ENCODE data around the gene DENND1A.

Gene DENND1A

GRCh38 chr9:123848447-123849085 lies 81.4 kb downstream of the DENND1A start:
- no peaks in the 10 kb centered on the region for H3K27me3 ChIP-seq (ENCODE audit: insufficient read depth, insufficient read length)
- H3K9me3 ChIP-seq (ENCODE audit: insufficient read depth, low read length): peaks cover 50% of the 10 kb centered on the region
- TF ChIP-seq YY1 (IDR thresholded peaks at IDR 0.05; ENCODE audit: insufficient read depth, insufficient read length) (no peak), ZNF274 (IDR thresholded peaks at IDR 0.05; ENCODE audit: low read depth, low read length) (no peak), SUZ12 (IDR thresholded peaks at IDR 0.05; ENCODE audit: extremely low read depth, insufficient read depth, insufficient read length) (no peak)
- H3K36me3 ChIP-seq (ENCODE audit: insufficient read depth, insufficient read length, low read length): no peaks in the 10 kb centered on the region
- H3K4me1 ChIP-seq (ENCODE audit: insufficient read depth, insufficient read length): no peaks in the 10 kb centered on the region
- no peak for DNase-seq (ENCODE audit: low read depth, low spot score)
- H3K4me3 ChIP-seq (ENCODE audit: insufficient read length, low read depth): no peak overlapping the region
- no peak overlapping the region for H3K9ac ChIP-seq (ENCODE audit: insufficient read length, low read depth)

GRCh38 chr9:123846966-123847365 lies 83.0 kb downstream of the DENND1A start:
- H3K36me3 ChIP-seq (ENCODE audit: insufficient read depth, insufficient read length, low read length): no peaks in the 10 kb centered on the region
- no peak for DNase-seq (ENCODE audit: low read depth, low spot score)
- no peak overlapping the region for H3K9ac ChIP-seq (ENCODE audit: insufficient read length, low read depth)
- peaks cover 58% of the 10 kb centered on the region for H3K9me3 ChIP-seq (ENCODE audit: insufficient read depth, low read length)
- H3K4me1 ChIP-seq (ENCODE audit: insufficient read depth, insufficient read length): no peaks in the 10 kb centered on the region
- H3K27me3 ChIP-seq (ENCODE audit: insufficient read depth, insufficient read length): no peaks in the 10 kb centered on the region
- TF ChIP-seq SUZ12 (IDR thresholded peaks at IDR 0.05; ENCODE audit: extremely low read depth, insufficient read depth, insufficient read length) (no peak), ZNF274 (IDR thresholded peaks at IDR 0.05; ENCODE audit: low read depth, low read length) (no peak), YY1 (IDR thresholded peaks at IDR 0.05; ENCODE audit: insufficient read depth, insufficient read length) (no peak)
- H3K4me3 ChIP-seq (ENCODE audit: insufficient read length, low read depth): no peak overlapping the region

- TF ChIP-seq SUZ12 (IDR thresholded peaks at IDR 0.05; ENCODE audit: extremely low read depth, insufficient read depth, insufficient read length) (no peak), YY1 (IDR thresholded peaks at IDR 0.05; ENCODE audit: insufficient read depth, insufficient read length) (no peak), ZNF274 (IDR thresholded peaks at IDR 0.05; ENCODE audit: low read depth, low read length) (no peak)
These were observed 86.2 kb downstream of the DENND1A start for GRCh38 chr9:123843703-123844102.

GRCh38 chr9:123835821-123836220 lies 94.1 kb downstream of the DENND1A start:
- TF ChIP-seq SUZ12 (IDR thresholded peaks at IDR 0.05; ENCODE audit: extremely low read depth, insufficient read depth, insufficient read length) (no peak), ZNF274 (IDR thresholded peaks at IDR 0.05; ENCODE audit: low read depth, low read length) (no peak), YY1 (IDR thresholded peaks at IDR 0.05; ENCODE audit: insufficient read depth, insufficient read length) (no peak)
- H3K27me3 ChIP-seq (ENCODE audit: insufficient read depth, insufficient read length): no peaks in the 10 kb centered on the region
- no peaks in the 10 kb centered on the region for H3K9me3 ChIP-seq (ENCODE audit: insufficient read depth, low read length)
- no peaks in the 10 kb centered on the region for H3K36me3 ChIP-seq (ENCODE audit: insufficient read depth, insufficient read length, low read length)
- no peak overlapping the region for H3K9ac ChIP-seq (ENCODE audit: insufficient read length, low read depth)
- no peaks in the 10 kb centered on the region for H3K4me1 ChIP-seq (ENCODE audit: insufficient read depth, insufficient read length)
- DNase-seq (ENCODE audit: low read depth, low spot score): no peak
- no peak overlapping the region for H3K4me3 ChIP-seq (ENCODE audit: insufficient read length, low read depth)

More at GRCh38 chr9:123843703-123844102, 86.2 kb downstream of the DENND1A start:
- Histone ChIP-seq H3K4me1 (ENCODE audit: insufficient read depth, insufficient read length) (no peaks in the 10 kb centered on the region), H3K27me3 (ENCODE audit: insufficient read depth, insufficient read length) (no peaks in the 10 kb centered on the region), H3K36me3 (ENCODE audit: insufficient read depth, insufficient read length, low read length) (no peaks in the 10 kb centered on the region), H3K9me3 (ENCODE audit: insufficient read depth, low read length) (peaks cover 58% of the 10 kb centered on the region), H3K4me3 (ENCODE audit: insufficient read length, low read depth) (no peak overlapping the region), H3K9ac (ENCODE audit: insufficient read length, low read depth) (no peak overlapping the region)
- no peak for DNase-seq (ENCODE audit: low read depth, low spot score)

GRCh38 chr9:123834889-123835562 lies 94.9 kb downstream of the DENND1A start:
- no peak overlapping the region for H3K4me3 ChIP-seq (ENCODE audit: insufficient read length, low read depth)
- no peak for TF ChIP-seq YY1 (IDR thresholded peaks at IDR 0.05; ENCODE audit: insufficient read depth, insufficient read length)
- no peak for TF ChIP-seq ZNF274 (IDR thresholded peaks at IDR 0.05; ENCODE audit: low read depth, low read length)
- TF ChIP-seq SUZ12 (IDR thresholded peaks at IDR 0.05; ENCODE audit: extremely low read depth, insufficient read depth, insufficient read length): no peak

GRCh38 chr9:123834218-123834888 lies 95.6 kb downstream of the DENND1A start:
- H3K27me3 ChIP-seq (ENCODE audit: insufficient read depth, insufficient read length): no peaks in the 10 kb centered on the region
- H3K4me1 ChIP-seq (ENCODE audit: insufficient read depth, insufficient read length): no peaks in the 10 kb centered on the region
- TF ChIP-seq YY1 (IDR thresholded peaks at IDR 0.05; ENCODE audit: insufficient read depth, insufficient read length) (no peak), SUZ12 (IDR thresholded peaks at IDR 0.05; ENCODE audit: extremely low read depth, insufficient read depth, insufficient read length) (no peak), ZNF274 (IDR thresholded peaks at IDR 0.05; ENCODE audit: low read depth, low read length) (no peak)
- no peak for DNase-seq (ENCODE audit: low read depth, low spot score)
- H3K4me3 ChIP-seq (ENCODE audit: insufficient read length, low read depth): no peak overlapping the region
- H3K9me3 ChIP-seq (ENCODE audit: insufficient read depth, low read length): peaks cover 12% of the 10 kb centered on the region
- no peak overlapping the region for H3K9ac ChIP-seq (ENCODE audit: insufficient read length, low read depth)
- no peaks in the 10 kb centered on the region for H3K36me3 ChIP-seq (ENCODE audit: insufficient read depth, insufficient read length, low read length)

More at GRCh38 chr9:123834889-123835562, 94.9 kb downstream of the DENND1A start:
- H3K27me3 ChIP-seq (ENCODE audit: insufficient read depth, insufficient read length): no peaks in the 10 kb centered on the region
- H3K4me1 ChIP-seq (ENCODE audit: insufficient read depth, insufficient read length): no peaks in the 10 kb centered on the region
- no peaks in the 10 kb centered on the region for H3K36me3 ChIP-seq (ENCODE audit: insufficient read depth, insufficient read length, low read length)
- H3K9me3 ChIP-seq (ENCODE audit: insufficient read depth, low read length): peaks cover 5% of the 10 kb centered on the region; the same call in 1 of the 2 replicates
- H3K9ac ChIP-seq (ENCODE audit: insufficient read length, low read depth): no peak overlapping the region
- no peak for DNase-seq (ENCODE audit: low read depth, low spot score)

Data from NT2/D1 (cell line).